Femur (tissue), 1 donor: Measurements from ENCODE around the gene AKAP13.

ENCODE experiments used
- DNase-seq: peaks from one replicate; pipeline ENCODE4 v3.0.0-alpha.2; 2017

Gene AKAP13

DNA sequence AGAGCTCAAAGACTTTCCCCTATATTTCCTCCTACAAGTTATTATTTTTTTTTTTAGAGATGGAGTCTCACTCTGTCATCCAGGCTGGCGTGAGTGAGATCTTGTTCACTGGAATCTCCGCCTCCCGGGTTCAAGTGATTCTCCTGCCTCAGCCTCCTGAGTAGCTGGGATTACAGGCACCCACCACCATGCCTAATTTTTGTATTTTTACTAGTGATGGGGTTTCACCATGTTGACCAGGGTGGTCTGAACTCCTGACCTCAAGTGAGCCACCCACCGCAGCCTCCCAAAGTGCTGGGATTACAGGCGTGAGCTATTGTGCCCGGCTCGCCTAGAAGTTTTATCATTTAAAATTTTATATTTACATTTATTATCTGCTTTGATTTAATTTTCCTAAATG, 5.9 kb downstream of the AKAP13 start:
- DNase-seq, result no peak

DNA sequence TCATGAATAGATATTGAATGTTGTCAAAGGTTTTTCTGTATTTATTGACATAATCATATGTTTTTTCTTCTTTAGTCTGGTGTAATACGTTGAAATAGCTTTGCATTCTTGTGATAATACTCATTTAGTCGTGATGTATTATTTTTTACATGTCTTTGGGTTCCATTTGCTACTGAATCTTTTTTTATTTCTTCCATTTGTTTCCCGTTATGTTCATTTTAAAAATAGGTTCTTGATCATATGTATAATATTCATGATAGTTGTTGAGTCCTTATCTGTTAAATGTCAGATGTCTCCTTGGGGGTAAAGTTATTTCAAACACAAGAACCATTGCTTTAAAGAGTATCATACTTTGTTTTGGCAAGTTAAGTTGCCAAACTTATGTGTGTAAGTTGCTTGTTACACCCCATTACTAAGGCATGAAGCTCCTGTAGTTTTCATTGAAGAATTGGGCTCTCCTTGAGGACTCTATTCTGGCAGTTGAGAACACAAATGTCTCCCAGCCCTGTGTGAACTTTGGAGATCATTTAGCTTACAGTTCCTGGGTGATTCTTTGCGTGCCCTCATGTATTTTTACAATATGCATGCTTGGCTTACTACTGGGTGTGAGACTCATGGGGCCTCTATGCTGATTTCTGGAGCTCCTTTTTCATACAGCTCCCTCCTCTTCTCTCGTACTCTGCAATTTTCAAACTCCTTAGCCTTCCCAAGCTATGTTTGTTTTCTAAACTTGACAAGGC, 8.3 kb downstream of the AKAP13 start:
- no peak for DNase-seq

DNA sequence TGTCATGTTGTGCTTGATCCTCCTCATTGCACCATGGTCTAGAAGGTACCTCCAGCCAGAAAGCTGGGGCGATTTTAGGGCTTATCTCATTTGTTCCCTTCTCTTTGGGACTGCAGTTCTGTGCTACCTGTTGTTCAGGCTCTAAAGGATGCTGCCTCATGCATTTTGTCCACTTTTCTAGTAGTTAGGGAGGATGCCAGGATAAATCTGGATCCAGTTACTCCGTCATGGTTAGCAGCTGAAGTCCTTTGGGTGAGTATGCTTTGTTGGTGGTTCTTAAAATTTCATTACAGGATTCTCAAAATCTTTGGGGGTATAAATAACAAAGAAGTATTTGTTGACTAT, 8.9 kb downstream of the AKAP13 start:
- no peak for DNase-seq

DNA sequence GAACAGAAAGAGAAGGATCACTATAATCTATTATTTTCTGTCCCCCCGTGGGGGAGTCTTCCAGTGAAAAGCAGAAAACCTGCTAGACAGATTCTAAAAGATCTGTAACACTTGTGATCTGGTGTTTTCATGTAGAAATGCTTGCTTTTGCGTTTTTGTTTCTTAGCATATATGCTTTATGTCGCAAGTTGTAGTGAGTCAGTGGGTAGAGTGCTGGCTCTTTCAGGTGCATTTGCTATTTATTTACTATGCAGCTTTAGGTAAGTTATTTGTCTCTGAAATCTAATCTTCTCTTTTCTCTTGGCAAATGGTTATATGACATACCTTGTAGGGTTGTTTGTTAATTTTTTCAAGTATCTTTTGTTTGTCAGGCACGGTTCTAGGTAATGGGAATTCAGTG, 9.4 kb downstream of the AKAP13 start:
- DNase-seq, result no peak

DNA sequence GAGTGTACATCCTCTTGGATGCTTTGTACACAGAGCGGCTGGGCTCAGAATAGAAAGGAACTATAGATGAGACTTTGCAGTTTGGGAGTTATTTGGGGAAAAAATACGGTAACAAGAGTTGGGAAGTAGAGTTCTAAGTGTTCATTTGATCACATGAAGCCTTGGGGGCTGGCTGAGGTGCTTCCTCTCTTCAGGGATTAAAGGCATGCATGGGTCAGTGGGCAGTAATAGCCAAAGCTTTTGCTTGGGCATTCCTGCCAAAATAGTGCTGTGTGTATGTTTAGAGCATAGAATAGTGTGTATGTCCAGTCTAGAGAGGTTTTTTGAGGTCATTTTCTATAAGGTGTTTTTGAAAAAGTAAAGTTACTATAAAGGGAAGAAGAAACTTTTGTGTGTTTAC, 12.8 kb downstream of the AKAP13 start:
- DNase-seq, result no peak

DNA sequence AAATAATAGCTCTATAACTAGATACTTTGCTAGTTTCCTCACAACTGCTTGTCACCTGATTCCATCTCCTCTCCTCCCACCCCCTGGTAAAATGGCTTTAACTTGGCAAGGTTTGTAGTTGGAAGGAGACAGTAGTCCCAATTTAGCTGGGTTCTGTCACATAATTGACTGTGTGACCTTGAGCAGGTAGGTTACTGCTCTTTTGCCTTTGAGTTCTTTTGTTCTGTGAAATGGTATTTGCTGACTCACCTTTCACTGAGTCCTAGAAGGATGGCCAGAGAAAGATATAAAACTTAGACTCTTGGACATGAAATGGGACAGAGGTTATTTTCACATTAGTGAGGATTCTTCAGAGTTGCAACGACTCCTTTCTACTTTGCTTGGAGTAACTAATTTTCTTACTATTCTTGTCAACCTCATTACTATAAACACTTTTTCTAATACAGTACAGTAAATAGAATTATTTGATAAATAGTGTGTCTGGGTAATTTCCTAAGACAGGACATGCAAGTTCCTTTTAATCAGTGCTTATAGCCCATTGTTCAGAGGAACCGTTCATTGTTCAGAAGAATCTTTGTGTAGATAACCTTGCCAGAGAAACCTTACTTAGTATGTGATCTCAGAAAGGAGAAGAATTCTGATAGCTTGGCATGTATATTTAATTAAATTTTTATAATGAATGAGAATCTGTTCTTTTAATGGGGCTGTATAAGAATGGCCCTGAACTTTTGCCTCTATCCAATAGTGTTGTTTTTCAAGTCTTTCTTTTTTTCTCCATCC, 14.3 kb downstream of the AKAP13 start:
- no peak for DNase-seq

DNA sequence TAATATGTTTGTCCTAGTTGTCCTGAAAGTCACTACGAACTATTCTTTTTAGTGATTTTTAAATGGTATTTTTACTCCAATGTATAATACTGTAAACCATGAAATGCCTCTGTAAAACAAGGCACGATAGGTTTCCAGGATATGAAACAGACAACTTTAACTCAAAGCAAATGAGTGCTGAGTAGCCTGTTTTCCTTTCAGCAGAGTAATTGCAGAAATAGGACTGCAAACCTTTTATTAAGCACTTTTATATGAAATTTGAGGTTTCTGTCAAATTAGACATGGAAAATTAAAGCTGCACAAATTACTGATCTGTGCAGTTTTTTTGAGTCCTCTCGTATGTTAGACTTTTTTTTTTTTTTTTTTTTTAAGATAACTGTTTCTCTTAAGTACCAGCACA, 16.2 kb downstream of the AKAP13 start:
- no peak for DNase-seq

DNA sequence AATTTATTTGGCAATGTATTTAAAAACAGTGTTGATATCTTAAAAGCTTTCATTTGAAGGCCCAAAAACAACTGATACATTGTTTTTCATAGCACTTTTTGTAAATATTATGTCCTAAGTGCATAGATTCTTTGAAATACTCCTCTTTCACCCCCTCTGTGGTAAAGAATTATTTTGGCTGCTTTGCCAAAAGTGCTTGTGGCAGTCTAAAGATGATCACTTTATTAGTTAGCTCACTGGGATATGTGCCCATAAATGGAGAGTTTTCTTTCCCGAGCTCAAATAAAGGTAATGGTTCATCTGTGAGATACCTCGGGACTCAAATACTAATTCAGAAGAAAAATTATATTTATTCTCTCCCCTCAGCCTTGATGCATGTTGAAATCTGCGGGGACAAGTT, 16.7 kb downstream of the AKAP13 start:
- DNase-seq, result no peak

DNA sequence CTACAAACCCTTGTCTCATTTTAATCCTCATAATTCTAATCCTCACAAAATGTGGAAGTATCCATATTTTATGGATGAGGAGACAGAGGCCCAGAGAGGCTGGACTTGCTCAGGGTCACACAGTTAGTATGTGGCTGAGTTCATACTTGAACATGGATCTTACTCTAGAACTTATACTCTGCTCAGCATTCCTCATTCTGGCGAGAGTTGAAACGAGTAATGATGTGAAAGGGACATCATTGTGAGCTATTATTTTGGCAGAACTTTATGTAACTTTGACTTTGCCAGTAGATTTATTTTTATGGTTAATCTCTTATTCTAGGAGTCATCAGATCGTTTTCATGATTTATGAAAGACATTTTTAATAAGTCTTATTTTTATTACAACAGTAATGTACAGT, 17.5 kb downstream of the AKAP13 start:
- no peak for DNase-seq

DNA sequence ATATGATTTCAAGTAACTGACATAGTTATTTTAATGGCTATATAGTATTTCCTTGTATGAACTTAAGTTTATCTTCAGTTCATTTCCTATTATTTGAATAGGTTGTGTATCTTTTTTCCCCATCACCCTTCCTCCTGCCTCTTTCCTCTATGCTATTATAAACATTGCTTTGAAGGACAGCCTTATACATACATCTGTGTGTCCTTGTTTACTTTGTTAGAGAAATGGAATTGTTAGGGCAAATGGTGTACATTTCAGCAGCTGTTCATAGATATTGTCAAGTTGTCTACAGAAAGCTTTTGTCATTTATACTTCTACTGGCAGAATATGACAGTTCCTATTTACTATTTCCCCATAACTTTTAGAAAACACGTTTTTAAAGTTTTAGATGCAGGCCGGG, 18.4 kb downstream of the AKAP13 start:
- DNase-seq, result no peak

DNA sequence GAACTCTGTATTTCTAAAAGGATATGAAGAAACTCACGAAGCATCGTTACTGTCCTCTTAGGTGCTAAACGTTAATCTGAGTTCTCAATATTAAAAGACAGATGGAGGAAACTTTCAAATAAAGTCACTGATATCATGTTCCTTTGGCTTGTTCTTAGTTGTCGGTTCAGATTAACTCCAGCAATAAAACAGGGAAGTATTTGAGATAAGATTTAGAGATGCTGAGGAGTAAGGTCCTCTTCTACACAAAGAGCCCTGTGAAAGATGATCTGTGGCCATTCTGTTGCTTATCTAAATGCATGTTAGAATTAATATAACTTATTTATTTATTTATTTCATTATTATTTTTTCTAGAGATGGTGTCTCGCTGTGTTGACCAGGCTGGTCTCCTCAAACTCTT, 19.2 kb downstream of the AKAP13 start:
- no peak for DNase-seq

DNA sequence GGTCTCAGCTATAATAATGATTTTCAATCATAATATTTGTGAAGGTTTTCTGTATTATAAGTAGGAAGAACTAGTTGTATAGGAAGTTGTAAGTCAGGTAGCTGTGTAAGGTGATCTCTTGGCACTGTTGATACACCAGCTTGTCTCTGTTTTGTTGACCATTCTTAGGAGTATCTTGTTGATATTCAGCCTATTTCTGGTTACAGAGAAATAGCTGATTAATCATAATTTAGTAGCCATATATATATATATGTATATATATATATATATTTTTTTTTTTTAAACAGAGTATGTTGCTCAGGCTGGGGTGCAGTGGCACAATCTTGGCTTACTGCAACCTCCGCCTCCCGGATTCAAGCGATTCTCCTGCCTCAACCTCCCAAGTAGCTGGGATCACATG, 20.2 kb downstream of the AKAP13 start:
- no peak for DNase-seq

DNA sequence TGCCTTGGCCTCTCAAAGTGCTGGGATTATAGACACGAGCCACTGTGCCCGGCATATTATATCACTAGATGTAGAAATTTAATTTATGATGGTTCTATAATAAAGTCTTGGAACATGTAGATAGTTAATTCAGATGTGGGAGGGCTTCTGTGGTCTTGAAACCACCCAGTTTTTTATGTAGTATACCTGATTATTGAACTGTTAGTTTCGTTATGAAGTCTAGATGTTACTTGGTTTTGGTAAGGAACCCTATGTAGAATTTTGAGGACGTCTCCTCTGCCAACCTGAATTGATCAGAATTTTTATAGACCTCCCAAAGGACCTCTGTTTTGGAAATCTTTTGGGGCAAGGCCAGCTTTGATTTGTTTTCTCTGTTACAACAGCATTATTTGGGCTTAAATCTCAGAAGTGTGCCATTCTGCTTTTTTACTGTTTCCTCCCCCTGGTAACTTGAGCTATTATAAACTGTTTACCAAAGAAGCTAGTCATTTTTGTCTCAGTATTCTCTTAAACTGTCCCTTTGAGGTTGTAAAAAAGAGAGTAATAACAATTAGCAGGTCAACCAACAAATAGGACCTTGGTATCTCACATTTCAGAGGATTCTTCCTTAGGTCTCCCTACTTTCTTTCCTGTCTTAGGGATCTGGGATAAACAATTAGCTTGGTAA, 20.8 kb downstream of the AKAP13 start:
- DNase-seq, result no peak

DNA sequence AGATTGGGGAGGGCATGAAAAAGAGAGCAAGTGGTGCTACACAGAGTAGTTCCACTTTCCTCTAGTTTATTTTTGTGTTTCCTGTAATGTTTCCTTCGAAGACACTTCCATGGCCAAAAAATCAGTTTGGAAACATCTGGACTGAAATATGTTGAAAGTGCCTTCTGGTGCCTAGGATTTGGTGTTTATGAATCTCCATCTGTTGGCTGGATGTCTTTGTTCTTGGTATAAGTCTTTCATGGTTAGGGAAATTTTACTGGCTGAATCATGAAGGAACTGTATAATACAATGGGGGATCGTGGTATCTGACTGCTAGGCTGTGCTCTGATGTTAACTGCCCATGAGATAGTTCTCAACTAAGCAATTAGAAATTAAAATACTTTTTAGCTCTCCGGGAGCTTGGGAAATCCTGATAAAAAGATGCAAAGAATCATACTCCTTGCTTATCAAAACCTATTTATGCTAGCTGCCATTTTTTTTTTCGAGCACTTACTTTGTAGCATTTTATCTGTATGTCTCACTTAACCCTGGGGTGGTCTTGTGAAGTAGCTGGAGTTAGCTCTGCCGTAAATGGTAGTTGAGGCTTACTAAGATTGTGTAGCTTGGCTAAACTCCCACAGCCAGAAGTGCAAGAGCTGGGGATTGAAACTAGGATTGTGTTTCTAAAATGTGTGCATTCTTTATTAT, 21.9 kb downstream of the AKAP13 start:
- no peak for DNase-seq

DNA sequence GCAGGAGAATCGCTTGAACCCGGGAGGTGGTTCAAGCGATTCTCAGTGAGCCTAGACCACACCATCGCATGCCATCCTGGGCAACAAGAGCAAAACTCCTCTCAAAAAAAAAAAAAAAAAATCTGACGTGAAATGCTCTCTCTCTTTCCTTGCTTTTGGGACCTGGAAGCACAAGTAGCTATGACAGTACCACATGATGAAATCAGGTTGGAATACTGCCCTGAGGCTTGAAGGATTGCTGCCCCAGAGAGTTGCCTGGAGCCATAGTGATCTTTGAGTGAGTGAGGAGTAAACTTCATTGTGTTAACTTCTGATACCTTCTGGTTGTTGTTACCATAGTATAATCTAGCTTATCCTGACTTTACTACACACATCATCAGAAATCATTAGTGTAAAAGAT, 23.3 kb downstream of the AKAP13 start:
- DNase-seq, result no peak

DNA sequence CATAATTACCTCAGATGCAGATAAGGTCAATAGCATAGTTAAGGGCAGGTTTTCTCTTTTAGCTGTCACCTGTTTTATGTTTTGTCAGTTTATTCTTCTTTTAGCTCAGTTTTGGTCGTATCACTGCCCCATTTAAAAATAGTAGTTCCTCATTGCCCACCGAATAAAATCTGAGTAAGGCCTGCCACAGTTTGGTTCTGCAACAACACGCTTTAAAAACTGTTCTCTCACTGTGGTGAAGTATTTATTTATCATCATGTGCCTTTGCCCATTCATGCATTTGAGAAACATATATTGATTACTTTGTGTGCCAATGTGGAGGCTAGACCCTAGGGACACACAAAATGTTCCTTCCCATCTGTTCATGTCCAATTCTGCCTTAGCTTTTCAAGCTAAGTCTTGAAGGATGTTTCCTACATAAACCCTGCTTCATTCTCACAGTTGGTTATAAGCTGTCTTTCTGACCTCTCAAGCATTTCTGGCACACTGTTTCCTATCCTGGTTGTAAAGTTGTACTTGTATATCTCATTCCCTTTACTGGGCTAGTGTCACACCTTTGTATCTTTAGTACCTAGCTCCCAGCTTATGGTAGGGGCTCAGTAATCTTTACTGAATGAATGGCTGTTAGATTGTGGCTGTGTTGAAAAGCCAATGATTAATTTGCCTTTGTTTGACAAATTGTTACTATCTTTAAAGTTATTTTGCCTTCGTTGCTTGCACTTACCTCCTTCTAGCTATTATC, 23.9 kb downstream of the AKAP13 start:
- DNase-seq, result no peak

DNA sequence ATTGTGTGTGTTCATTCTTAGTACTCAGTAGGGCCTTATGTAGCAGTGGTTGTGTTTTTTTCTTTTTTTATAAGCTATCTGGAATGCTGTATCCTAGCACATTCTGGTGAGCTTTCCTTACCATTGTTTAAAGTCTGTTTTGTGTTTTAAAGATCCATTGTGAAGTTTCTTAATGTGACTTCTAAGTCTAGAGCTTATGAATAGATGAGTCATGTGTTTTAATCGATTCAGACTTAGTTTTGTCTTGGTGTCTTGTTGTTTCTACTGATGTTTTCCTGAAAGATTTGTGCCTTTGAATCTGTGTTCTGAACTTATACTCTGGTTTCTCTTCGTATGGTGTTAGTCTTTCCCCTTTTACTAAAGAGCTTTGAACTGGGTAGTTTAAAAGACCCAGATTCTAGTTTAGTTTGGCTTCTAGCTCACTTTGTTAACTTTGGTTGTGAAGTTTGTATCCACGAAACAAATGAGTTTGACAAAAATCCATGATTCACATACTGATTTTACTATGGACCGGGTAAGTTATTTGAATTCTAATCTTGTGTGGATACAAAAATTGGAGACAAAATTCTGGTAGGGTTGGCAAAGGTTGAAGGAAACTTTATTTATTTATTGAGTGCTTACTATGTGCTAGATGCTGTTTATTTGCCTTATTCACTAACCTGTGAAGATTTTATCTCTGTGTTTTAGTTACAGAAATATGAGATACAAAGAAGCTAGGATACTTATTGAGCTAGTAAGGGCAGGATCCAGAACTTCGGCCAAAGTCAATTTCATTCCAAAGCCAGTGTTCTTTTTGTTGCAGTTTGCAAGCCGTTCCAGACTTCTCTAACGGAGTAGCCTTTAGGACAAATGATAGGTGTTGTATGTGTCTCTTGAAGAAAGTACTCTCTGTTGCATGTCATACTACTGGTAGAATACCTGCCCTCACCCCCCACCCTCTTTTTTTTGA, 24.8 kb downstream of the AKAP13 start:
- DNase-seq, result no peak

DNA sequence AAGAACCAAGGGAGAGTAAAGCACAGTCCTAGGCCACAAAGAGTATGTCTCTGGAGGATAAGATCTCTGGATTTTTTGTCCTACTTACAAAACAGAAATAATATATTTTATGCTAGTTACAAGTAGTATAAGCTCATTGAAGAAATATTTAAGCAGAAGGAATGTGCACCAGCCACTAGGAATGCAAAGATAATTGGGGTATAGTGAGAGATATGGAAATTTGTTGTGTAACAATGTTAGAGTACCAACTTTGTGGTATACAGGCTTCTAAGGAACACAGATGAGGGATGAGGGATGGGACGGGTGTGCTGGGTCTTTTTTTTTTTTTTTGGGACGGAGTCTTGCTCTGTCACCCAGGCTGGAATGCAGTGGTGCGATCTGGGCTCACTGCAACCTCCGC, 26.5 kb downstream of the AKAP13 start:
- DNase-seq, result no peak

DNA sequence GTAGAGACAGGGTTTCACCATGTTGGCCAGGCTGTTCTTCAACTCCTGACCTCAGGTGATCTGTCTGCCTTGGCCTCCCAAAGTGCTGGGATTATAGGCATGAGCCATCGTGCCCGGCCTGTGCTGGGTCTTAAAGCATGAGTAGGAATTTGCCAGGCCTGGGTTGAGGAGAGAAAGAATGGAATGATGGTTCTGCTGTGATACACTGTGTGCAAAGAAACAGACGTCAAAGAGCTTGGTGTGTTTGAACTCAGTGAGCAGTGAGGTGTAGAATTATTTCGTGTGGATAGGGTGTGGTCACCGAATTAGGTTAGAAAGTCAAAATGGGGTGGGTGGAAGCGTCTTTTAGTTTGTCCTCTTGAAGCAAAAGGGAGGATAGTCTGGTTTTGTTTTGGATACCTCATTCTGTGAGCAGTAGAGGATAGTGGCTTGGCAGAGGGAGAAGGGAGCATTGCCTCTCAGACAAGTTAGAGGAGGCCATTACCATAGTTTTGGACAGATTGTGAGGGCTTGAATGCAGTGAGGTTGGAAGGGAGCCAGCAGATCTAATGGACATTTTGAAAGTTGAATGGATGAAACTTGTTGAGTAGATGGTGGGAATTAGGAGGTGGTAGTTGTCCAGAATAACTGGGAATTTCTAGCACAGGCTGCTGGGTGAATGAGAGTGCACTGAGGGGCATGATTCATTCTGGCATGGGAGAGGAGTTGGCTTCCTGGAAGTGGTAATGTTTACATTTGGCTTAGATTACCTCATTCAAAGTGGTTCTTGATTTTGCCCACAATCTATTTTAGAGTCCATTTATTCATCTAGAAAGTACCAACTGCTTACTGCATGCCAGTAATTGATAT, 27.2 kb downstream of the AKAP13 start:
- peak; percentile 26 for DNase-seq

DNA sequence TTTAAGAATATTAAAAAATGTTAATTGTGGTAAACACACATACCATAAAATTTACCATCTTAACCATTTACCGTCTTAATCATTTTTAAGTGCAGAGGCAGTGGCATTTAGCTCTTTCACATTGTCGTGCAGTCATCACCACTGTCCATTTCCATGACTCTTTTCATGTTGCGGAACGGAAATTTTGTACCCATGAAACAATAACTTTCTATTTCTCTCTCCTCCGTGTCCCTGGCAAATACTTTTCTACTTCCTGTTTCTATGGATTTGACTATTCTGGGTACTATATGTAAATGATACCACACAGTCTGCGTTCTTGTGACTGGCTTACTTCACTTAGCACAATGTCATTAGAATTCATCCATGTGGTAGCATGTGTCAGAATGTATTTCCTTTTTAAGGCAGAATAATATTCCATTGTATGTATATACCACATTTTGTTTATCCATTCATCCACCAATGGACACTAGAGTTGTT, 27.9 kb downstream of the AKAP13 start:
- DNase-seq, result no peak

DNA sequence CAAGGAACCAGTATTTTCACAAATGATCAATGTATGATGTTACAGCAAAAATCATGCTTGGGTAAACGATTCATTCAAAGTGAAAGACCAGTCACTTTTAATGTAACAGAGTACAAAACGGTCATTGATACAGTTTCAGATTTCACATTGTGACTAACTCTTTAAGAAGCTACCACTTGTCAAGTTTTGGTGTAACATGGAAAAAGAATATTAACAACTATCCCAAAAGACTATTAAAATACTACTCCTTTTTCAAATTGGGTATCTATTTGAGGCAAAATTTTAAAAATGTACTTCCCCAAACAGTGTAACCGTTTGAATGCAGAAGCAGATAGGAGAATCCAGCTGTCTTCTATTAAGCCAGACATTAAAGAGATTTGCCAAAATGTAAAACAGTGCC, 31.7 kb downstream of the AKAP13 start:
- DNase-seq, result no peak
